ENCODE data around the gene DNAJB12.
"Not testable (repeated sequence)": the region's sequence is repeated elsewhere in the genome, so short reads cannot be mapped to it uniquely, and the experiment has no call there.

DNAJB12 gene

GRCh38 chr10:72354356-72355213, at the start of gene DNAJB12:
TSS of gene DNAJB12 (minus strand) at chr10:72354919. CDS start at chr10:72354897, 22 bp downstream.
- peak; percentile 77 to 85 for DNase-seq

GRCh38 chr10:72395581-72395980, 40.9 kb upstream of the DNAJB12 start:
- not testable (repeated sequence) for DNase-seq

GRCh38 chr10:72392571-72392970, 37.9 kb upstream of the DNAJB12 start:
- no peak for DNase-seq

- no peak for DNase-seq
Measured at GRCh38 chr10:72390764-72391163, 36.0 kb upstream of the DNAJB12 start.

GRCh38 chr10:72389716-72390115, 35.0 kb upstream of the DNAJB12 start:
- DNase-seq: no peak

GRCh38 chr10:72389014-72389413, 34.3 kb upstream of the DNAJB12 start:
- no peak for DNase-seq

GRCh38 chr10:72388062-72388461, 33.3 kb upstream of the DNAJB12 start:
- DNase-seq: no peak

- no peak for DNase-seq
Measured at GRCh38 chr10:72386916-72387586, 32.3 kb upstream of the DNAJB12 start.

- no peak for DNase-seq
Measured at GRCh38 chr10:72385724-72386123, 31.0 kb upstream of the DNAJB12 start.

- DNase-seq: not testable (repeated sequence)
Measured at GRCh38 chr10:72384982-72385381, 30.3 kb upstream of the DNAJB12 start.

- DNase-seq: no peak
Measured at GRCh38 chr10:72379776-72380175, 25.1 kb upstream of the DNAJB12 start.

GRCh38 chr10:72379062-72379461, 24.3 kb upstream of the DNAJB12 start:
- DNase-seq: no peak

GRCh38 chr10:72375585-72375984, 20.9 kb upstream of the DNAJB12 start:
- DNase-seq: no peak

- no peak for DNase-seq
Measured at GRCh38 chr10:72375173-72375572, 20.5 kb upstream of the DNAJB12 start.

- DNase-seq: no peak
Measured at GRCh38 chr10:72370201-72370722, 15.5 kb upstream of the DNAJB12 start.

- DNase-seq: no peak
Measured at GRCh38 chr10:72367301-72367960, 12.7 kb upstream of the DNAJB12 start.

- DNase-seq: no peak
Measured at GRCh38 chr10:72365106-72365895, 10.6 kb upstream of the DNAJB12 start.

- peak; percentile 55 for DNase-seq
Measured at GRCh38 chr10:72364239-72364777, 9.6 kb upstream of the DNAJB12 start.

- no peak for DNase-seq
Measured at GRCh38 chr10:72356987-72357386, 2.3 kb upstream of the DNAJB12 start.

GRCh38 chr10:72356115-72356514, 1.4 kb upstream of the DNAJB12 start:
- no peak for DNase-seq

GRCh38 chr10:72355214-72355555, 466 bp upstream of the DNAJB12 start:
- DNase-seq: no peak

- no peak for DNase-seq
Measured at GRCh38 chr10:72353965-72354355, 759 bp downstream of the DNAJB12 start.
